NCI-H82 treated with DMSO at 0.1 percent for 48 hours (cell line): Measurements from ENCODE around the gene DSCAML1.
"Not testable (repeated sequence)": the region's sequence is repeated elsewhere in the genome, so short reads cannot be mapped to it uniquely, and the experiment has no call there.

Experiments used
- DNase-seq: peaks from one replicate; lab custom pipeline; 2025; ENCODE audit not compliant: unreplicated experiment; lab: John Stamatoyannopoulos, UW

Gene DSCAML1

DNA sequence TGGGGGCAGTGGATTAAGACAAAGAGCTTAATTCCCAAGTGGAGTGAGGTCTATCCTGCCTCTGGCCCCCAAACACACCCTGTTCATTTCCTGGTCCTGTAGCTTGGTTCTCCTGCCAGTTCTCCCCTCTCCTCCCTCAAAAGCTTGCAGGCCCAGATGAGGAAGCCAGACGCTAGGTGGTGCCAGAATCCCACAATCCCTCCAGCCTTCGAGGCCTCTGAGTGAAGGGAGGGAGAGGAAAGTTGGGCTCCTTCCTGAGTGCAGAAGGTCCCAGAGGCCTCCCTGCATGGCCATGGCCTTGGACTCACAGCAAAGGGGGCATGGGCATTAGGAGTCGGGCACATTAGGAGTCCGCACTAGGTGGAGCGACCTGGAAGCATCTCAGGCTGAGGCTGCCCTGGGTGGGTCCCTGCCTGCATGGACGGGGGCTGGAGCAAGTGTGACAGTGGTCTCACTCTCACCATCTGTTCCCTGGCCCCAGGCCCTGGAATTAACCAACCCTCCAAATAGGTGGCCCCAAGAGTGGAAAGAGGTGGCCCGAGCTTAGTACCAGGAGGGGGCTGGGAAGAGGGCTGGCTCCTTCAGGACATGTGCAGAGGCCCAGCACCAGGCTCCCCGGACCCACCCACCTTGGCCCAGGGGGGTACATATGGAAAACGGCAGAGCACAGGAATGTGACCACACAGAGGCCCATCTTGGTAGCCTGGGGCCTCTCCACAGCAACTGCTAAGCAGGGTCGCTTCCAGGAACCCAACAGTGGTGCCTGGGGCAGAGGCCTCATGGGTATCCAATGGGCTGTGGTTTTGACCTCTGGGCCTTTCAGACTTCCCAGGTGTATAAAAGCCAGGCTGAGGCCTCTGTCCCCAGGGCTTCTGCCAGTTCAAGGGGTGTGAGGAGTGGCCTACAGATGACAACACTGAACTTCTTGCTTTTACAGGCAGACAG is 22.4 kb upstream of the DSCAML1 start:
- DNase-seq: peak; percentile 59

DNA sequence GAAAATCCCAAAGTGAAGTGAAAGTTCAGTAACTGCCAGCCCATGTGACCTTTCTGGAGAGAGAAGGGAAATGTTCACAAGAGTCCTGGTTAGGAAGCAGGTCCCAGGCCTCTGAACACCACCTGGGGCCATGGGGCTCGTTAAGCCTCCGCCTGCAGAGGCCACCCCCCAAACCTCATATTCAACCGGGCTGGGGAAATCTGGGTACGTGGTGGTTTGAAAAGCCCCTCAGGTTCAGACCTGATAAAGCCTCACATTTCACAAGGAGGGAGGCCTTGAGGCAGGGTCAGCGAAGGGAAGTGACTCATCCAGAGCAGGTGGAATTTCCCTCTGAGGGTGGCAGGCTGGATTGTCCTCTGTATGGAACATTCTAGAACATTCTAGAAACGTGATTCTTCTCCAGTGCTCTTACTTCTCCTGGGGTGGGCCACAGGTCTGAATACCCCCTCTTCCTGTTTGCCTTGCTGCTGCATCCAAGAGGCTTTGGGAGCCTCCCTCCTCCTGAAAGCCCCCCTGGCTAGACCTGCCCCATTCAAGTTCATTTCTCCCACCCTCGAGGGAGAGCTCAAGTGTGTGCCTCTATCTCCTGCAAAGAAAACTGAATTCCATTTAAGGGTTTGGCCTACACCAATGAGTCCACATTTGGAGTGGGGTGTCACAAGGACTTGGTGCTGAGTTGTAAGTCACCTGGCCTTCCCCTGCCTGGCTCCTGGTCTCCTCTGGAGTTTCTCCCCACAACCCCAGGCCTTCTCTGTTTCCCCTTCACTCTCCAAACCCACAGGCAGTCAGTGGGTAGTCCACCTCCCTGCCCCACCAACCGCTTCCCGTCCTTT is 21.2 kb upstream of the DSCAML1 start:
- DNase-seq: no peak

DNA sequence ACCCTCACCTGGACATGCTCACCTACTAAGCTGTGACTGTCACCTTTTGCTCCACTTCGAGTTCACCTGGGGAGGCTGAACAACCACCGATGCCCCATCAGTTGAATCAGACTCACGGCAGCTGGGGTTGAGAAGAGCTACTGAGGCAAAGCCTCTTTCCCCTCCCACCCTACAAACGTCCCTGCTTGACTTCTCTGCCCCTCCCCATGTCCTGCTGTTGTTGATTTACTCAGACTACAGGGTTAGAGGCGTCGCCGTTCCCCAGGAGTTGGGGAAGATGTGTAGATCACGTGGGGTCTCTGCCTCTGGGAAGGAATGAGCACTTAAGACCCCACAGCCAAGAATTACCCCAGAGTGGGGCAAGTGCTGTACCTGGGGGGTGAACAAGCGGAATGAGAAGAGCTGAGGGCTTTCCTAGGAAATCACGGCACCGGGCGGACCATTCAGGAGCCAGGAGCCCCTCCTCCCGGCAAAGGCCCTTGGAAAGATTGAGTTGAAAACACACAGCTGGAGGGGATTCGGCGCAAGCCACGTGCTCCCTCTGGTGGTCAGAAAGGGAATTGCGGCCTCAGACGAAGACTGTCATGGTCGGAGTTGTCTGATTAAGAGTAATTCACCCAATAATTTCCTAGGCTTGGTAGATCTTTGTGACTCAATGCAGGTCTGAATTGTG is 20.5 kb upstream of the DSCAML1 start:
- DNase-seq: peak; percentile 81

DNA sequence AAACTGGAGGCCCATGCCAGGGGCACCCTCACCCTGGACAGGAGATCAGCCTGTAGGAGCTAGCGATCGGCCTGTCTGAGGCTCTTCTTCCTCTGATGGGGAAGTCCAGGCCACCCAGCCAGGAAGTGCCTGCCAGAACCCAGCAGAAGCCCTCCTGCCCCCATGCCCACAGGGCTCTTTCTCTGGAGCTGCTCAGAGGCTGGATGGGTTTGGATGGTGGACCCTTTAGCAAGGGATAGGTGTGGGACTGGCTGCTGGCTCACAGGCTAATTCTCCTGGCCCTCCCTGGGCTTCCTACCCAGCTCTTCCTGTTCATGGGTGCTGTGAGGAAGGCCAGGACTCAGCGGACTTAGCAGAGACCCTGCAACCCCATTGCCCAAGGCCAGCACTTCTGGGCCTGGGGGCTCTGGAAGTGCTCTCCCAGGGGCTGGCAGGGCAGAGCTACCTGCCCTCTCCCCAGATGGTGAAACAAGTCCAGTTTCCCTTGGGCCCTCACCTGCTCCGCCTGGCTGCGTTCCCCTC is 19.9 kb upstream of the DSCAML1 start:
- no peak for DNase-seq

DNA sequence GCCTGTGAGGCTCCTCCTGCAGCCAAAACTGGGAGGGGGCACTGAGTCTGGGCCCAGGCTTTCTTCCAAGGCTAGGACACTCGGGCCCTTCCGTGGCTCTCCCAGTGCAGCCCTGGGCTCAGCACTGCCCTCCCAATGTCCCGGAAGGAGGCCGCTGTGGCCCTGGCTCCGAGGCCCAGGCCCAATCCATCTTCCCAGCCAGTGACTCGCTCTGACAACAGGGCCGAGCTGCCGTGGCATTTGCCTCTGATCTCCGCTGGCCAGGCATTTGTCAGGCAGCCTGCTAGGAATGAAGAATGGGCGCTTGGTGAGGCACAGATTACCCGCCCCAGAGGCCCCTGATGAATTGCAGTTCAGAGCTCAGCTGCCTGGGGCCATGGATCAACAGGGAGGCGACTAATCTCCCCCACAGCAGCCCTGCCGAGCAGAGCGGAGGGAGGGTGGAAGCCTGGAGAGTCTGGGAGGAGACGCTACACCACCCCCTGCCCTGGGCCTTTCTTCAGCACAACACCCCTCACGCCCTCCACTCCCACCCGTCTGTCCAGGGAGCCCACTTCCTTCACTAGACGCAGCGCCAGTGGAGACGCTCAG is 19.2 kb upstream of the DSCAML1 start:
- peak; percentile 76 for DNase-seq

DNA sequence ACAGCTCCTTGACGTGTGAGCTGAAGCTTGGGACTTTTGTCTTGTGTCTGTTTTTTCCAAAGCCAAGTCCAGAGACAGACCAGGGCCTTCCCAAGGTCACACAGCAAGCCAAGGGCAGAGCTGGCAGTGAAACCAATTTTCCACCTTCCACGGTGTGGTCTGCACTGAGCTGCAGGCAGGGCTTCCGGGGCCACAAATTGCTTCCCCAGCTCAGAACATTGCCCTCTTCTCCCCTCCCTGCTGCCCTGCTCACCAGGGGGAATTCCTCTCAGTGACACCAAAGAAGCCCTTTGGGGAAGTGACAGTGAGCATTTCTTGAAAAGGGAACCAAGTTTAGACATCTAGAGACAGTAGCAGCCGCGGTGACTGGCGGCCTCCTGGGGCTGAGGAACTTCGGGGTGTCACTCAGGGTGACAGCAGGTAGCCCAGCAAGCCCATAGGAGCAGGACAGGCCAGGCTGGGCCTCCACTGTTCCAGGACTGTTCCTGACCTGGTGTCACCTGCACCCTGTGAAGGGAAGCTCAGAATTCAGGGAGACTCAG is 18.3 kb upstream of the DSCAML1 start:
- no peak for DNase-seq

DNA sequence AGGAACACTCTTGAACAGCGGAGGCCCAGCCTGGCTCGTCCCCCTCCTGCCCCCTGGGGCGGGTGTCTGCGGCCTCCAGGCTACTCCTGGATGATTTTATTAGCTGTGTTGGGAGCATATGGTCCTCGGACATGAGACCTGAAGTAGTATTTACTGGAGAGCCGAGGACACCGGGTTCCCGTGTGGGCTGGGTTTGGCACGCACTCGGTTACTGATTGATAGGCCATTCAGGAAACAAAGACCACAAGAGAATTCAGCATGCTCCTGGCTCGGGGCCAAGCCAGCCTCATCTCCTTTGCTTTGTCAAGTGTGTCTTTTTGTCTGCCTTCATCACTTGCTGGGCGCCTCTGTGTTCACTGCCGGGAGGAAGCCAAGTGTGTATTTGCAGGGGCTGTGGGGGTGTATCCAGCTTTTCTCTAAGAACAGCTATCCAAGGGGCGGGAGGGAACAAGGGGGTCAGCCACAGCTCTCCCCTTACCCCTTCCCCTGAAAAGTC is 17.8 kb upstream of the DSCAML1 start:
- DNase-seq: no peak

DNA sequence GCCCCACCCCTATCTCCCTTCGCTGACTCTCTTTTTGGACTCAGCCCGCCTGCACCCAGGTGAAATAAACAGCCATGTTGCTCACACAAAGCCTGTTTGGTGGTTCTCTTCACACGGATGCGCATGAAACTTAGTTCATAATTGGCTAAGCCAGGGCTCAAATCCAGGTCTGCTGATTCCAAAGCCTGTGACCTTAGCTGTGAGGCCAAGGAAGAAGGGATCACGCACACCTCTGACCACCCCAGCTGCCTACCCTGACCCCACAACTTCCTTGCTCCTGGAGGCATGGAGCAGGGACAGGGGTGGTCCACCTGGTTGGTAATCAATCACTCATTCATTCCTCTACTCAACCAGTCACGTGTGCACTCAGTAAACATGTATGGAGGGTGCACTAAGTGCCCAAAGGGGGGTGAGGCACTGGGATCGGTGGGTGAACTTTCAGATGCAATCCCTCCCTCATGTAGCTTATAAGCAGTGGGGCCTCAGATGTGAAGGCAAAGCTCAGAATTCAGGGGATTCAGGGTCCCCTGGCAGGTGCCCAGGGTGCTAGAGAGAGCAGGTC is 17.3 kb upstream of the DSCAML1 start:
- peak; percentile 13 for DNase-seq

DNA sequence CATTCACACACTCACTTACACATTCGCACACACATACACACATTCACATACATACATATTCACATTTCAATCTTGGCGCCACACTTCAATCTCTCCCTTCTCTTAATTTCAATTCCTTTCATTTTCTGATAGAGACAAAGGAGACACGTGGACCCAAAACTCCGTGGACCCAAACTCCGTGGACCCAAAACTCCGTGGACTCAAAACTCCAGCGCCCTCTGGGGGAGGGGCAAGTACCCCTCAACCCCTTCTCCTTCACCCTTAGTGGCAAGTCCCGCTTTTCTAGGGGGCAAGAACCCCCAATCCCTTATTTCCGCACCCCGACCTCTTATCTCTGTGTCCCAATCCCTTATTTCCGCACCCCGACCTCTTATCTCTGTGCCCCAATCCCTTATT is 13.0 kb upstream of the DSCAML1 start:
- DNase-seq: not testable (repeated sequence)

DNA sequence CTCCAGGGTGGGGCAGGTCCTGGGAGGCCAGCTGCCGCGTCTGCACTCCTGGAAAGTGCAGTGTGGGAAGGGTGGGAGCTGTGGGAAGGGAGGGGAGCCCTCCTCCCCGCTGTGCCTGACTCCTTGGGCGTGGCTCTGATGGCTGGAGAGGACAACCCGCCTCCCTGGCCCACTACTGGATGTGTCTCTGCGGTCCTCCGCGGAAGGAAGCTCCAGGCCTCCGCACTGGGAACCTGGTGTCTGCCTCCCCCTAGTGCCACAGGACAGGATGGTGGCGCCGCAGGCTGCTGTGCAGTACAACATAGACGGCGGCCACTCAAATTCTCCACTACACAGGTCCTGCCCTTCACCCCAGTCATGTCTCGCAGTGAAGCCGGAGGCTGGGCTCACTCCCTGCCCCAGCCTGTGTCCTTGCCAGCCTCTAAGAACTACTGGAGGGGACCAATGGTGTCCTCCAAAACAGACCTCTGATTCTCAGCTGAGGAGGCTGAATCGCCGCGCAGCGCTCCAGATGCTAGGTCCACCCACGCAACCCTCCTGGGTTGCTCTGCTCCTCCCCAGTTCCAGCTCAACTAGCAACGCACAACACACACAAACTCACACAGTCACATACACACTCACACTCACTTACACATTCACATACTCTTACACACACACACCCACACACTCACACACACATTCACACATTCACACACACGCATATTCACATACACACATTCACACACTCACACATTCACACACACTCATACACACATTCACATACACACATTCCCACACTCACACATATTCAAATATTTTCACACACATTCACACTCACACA is 12.4 kb upstream of the DSCAML1 start:
- peak; percentile 51 for DNase-seq

DNA sequence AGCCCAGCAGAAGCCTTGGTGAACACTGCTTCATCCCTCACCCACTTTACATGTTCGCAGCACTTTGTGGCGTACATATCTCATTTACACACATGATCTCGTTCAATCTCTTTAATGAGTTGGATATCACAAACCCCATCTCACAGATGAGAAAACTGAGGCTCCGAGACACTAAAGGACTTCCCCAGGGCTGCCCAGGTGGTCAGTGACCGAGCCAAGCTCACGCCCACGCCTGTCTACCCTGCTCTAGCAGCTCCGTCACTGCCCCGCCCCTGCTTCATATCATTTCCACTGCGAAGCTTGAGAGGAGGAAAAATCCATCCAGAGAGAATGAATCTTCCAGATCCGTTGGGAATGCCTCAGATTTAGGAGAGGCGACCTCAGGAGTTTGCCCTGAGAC is 11.8 kb upstream of the DSCAML1 start:
- no peak for DNase-seq

DNA sequence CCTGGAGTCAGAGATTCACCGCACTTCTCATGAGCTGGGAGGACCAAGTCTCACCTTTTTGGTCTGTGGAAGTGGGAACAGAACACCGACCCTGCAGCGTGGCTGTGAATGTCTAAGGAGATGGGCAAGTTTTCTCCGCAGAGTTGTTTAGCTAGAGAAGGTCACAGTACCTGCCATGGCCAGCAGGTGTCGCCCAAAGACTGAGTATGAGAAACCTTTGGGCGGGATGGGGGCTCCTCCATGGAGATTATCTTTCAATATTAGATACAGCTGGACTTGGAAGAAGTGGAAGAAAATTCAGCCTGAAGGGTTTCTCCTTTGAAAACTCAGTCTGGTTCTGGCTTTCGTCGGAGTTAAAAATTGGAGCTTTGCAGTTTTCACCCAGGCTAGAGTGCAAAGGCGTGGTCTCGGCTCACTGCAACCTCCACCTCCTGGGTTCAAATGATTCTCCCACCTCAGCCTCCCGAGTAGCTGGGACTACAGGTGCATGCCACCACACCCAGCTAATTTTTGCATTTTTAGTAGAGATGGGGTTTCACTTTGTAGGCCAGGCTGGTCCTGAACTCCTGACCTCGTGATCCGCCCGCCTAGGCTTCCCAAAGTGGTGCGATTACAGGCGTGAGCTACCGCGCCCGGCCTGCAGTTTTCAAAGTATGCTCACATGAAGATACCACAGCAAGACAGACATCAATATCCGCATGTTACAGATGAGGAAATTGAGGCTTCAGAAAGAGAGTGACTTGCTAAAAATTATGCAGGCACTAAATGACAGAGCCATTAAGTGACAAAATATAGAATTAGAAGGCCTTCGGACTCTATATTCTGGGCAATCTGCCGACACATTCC is 10.7 kb upstream of the DSCAML1 start:
- peak; percentile 33 for DNase-seq

DNA sequence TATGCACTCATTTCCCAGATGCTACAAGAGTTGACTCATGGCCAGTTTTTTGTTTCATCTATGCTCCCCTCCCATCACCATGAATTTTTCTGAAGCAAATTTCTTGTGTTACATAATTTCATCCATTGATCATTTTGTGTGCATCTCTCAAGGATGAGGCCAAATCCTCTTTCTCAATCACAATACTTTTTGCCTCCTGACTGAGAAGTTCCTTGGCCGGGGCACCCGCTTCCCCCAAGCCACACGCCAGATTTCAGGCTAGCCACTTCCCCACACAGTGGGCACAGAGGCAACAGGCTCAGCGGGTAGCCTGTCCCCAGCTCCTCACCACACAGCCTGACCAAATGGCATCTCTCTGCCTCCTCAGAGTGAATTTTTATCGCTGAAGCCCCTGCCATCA is 9.8 kb upstream of the DSCAML1 start:
- no peak for DNase-seq

DNA sequence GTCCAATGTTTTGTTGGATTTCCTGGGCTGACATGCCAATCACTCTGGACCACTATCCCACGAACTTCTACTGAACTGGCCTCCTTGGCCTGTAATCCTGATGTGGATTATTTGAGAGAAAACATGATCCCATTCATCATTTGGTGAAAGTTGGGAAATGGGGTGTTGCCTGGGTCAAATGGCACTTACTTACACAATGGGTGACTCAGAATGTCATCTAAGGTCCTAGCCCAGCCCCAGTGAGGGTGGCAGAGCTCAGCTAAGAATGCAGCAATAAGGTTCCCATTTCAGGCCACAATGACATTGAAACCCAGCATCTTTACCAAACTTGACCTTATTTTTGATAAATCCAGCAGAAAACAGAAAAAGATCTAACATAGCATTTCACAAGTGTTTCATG is 8.0 kb upstream of the DSCAML1 start:
- no peak for DNase-seq

DNA sequence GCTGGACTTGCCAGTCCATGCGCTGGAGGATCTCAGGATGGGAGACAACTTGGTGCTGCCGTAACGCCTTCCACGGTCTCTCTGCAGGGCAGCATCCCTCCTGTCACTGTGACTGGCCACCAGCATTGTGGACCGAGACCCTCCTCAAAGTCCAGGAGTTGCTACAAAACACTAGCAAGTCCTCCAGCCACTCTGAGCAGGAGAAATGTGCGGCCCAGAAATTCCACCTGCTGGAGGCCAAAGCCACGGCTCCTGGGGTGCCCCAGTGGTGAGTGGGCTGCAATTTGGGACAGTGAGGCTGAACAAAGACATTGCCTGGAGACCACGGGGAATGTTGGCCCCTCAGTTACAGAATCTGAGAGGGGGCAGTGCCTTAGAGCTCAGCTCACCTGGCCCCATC is 6.9 kb upstream of the DSCAML1 start:
- no peak for DNase-seq

DNA sequence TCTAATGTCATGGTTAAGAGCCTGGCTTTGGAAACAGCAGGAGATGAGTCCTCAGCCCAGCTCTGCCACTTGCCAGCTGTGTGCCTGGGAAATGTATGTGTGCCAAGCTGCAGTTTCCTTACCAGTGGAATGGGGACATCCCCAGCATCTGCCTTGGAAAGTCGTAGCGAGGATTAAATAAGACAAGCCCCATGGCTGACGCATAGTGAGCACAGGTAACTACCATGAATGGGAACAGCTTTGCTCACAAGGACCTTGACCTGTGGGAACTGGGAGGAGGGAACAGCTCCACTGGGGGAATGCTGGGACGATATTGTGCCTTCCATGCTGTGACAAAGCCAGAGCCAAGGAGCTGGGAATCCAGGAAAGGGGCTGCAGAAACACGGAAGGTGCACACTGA is 2.6 kb upstream of the DSCAML1 start:
- DNase-seq: no peak

DNA sequence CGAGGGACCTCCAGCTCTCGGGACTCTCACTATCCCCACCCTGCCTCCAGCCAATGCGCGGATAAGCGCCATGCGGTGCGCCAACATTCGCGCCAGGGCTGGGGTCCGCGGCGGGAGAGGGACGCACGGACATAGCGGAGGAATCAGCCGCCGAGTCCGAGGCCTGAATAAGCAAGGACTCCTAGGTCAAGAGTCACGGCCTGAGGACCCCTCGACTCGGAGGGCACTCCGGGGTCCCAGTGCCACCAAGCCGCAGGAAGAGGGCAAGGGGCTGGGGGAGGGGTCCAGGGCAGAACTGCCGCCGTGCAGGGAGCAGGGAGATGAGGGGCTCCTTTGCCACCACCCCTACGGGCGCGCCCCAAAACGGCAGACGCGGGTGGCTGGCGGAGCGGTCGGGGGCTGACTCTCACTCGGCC is 552 bp downstream of the DSCAML1 start:
- no peak for DNase-seq
